ENCODE data around the gene PI4KA.
A peak's percentile ranks its signal among the peaks of the same experiment; 100 is the strongest.

The PI4KA gene

DNA sequence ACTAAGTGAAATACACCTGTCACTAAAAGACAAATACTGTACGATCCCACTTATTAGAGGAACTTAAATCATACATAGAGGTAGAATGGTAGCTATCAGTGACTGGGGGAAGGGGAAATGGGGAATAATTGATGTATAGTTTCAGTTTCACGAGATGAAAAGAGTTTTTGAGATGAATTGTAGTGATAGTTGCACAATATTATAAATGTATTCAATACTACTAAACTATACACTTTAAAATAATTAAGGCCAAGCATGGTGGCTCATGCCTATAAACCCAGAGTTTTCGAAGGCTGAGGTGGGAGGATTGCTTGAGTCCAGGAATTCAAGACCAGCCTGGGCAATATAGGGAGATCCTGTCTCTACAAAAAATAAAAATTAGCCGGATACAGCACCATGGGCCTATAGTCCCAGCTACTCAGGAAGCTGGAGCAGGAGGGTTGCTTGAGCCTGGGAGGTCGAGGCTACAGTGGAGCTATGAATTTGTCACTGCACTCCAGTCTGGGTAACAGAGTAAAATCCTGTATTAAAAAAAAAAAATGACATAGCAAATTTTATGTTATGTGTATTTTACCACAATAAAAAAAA, 44.3 kb downstream of the PI4KA start:
- no peak for DNase-seq

DNA sequence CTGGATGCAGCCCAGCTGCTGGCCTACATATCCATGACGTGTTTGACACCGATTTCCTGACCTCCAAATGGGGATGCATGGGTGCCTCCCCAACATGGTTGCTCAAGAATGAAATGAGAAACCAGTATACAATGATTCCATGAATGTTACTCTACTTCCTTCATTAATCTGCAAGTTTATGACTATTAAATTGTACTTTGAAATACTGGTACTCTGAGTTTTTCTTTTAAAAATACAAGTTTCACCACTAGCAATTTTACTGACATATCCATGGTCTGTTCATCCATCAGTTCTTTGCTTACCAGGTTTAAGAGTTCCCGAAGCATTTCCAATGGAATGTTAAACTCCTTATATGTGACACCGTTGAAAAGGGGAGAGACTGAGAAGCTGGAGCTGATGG, 45.6 kb downstream of the PI4KA start:
- DNase-seq, result no peak

- no peak for DNase-seq
Observed at GRCh38 chr22:20811971-20812660, 46.5 kb downstream of the PI4KA start.

- DNase-seq, result no peak
Observed at GRCh38 chr22:20811171-20811570, 47.4 kb downstream of the PI4KA start.

DNA sequence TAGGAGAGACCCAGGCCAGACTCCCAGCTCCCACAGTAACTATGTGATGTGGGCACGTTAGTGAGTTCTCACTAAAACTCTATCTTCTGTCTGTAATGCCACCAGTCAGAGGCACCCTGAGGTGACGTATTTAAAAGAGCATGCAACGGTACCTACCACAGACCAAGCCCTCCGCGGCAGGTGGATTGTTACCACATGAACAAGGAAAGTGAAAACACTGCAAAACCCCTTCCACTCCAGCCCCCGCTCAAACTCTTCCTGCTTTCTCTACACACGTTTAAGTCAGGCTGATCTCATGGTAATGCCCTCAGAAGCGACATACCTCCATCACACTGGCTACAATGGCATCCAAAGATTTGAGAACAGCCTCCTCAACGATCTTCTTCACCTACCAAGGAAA, 48.0 kb downstream of the PI4KA start:
- DNase-seq, result no peak

DNA sequence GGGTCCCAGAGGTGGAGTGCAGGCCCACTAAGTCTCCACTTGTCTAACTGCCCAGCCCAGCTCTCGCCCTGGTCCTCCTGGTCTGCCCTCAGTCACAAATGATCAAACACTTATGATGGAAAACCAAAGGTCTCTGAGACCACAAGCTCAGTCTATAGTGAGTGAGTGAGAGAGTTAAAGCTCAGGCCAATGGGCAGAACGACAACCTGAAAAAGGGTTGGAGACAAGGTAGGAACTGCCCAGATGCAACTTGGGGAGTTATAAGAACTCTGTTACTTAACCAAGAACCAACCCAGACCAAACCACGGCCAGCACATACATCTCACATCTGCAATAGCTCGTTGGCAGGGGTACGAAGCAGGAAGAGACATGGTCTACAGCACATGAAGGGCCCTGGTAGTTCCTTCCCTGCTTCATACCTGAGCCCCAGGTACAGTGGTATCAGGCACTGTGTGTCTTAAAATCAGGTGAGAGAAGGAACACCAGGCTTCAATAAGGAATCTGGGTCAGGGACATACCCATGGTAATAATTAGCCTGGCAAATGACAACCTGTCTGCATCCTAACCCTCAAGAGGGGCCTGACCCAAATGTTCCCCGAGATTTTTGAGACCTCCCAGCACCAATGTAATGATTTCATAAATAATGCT, 48.9 kb downstream of the PI4KA start:
- DNase-seq, result no peak

DNA sequence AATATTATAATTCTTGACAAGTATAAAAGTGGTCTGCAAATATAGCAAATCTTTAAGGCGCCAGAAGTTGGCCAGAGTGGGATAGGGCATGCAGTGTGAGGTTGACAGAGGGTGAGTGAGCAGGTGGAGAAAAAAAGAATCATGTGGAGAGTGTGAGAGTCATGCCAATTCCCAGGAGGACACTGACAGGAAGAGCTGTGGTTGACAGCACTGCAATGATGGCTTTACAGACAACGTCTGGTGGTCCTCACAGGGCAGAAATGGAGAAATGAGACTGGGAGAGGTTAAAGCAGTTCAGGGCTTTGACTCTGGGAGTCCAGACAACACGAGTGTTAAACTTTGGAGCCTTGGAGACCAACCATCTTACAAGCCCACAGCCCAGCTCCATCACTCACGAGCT, 49.8 kb downstream of the PI4KA start:
- no peak for DNase-seq

GRCh38 chr22:20807315-20807752, 51.3 kb downstream of the PI4KA start:
- no peak for DNase-seq

DNA sequence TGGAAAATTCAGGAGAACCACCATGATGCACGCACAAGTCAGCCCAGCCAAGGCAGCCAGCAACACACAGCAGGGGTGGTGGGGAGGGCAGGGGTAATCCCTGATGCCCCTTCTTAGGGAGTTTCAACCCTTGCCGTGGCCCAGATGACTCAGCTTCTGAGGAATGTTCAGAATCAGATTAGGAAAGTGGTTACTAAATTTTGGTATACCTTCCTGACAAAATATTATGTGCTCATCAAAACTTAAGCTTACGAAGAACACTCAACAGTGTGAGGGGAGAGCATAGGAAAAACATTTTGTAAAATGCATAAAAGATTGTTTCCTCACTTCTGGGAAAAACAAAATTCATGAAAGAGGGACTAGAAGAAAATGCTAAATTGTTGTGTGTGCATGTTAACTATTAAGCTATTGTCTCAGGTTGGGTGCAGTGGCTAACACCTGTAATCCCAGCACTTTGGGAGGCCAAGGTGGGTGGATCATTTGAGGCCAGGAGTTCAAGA, 52.6 kb downstream of the PI4KA start:
- no peak for DNase-seq

- no peak for DNase-seq
Observed at GRCh38 chr22:20804650-20805049, 54.0 kb downstream of the PI4KA start.

DNA sequence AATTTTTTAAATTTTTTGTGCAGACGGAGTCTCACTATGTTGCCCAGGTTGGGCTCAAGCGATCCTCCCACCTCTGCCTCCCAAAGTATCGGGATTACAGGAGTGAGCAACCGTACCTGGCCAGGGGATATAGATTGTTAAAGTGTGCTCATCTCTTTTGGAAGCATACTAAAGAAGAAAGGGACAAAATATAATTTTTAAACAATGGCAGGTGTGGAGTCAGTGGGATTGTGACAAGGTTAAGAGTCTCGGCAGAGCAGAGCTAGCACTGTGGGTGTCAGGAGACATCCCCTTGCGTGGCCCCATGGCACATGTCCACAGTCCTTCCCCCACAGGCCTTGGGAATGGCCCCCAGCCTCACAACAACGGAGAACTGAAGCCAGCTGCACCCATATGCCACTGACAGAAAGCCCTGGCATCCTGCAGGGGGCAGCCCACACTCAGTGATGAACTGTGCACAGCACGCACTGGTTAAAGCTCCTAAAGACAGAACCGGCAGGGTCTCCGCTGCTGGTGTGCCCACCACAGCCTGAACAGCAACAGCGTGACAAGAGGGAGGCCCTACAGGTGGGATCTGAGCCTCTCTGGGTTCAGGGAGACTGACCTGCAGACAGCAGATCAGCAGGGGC, 54.8 kb downstream of the PI4KA start:
- DNase-seq, result peak; percentile 26 to 27

- no peak for DNase-seq
Observed at GRCh38 chr22:20802922-20803553, 55.6 kb downstream of the PI4KA start.

DNA sequence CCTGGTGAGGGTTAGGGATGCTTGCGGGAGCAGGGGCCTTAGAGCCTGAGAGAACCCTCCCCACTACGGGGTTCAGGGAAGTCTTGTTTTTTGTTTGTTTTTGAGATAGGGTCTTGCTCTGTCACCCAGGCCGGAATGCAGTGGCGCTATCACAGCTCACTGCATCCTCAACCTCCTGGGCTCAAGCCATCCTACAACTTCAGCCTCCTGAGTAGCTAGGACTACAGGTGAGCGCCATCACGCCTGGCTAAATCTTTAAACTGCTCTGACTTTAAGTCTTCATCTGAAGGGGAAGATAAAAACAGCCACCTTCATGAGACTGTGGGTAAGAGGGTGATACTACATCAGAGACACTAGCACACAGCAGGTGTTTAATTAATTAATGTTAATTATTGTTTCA, 56.2 kb downstream of the PI4KA start:
- no peak for DNase-seq

DNA sequence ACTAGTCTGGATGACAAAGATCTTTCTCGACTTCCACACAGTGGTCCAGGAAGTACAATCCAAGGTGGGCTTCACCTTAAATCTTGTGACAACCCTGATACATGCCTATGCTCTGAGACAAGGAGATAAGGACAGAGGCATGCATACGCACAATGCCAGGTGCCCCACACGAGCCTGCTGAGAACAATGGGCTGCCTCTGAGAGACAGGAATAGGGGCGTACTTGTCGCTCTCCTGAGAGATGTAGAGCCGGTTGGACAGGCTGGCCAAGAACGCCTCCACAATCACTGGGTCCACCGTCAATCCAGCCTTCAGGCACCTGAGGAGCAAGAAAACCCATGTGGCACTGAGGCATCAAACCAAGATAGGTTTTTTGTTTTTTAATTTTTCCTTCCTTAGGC, 59.2 kb downstream of the PI4KA start:
- DNase-seq, result no peak

- no peak for DNase-seq
Observed at GRCh38 chr22:20798974-20799373, 59.6 kb downstream of the PI4KA start.

GRCh38 chr22:20798218-20798617, 60.4 kb downstream of the PI4KA start:
- DNase-seq, result no peak

GRCh38 chr22:20796731-20797130, 61.9 kb downstream of the PI4KA start:
- no peak for DNase-seq

DNA sequence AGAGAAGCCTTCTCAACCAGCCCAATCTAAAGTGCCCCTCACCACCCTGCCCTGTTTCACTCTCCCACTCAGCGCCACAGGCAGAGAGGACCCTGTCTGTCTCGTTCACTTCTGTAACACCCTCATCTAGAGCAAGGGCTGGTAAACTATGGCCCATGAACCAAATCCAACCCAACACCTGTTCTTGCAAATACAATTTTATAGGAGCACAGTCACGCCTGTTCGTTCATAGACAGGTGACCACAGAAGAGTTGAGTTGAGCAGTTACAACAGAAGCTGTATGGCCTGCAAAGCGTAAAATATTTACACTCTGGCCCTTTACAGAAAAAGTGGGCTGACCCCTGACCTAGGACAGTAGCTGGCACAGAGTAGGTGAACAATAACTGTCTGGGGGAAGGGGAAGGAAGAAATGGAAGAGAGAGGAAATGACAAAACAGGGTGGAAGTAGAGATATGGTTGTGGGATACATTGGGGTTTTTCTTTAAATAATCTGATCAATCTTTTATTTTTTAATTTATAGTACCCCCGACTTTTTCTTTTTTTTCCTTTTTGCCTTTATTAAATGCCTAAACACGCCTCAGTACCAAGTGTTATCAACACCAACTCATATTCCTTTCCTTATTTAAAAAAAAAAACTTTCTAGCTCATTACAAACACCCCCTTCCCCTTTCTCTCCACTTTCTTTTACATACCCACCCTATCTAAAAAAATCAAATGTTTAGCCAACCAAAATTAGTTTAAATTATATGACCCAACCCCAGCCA, 63.8 kb downstream of the PI4KA start:
- DNase-seq, result no peak

DNA sequence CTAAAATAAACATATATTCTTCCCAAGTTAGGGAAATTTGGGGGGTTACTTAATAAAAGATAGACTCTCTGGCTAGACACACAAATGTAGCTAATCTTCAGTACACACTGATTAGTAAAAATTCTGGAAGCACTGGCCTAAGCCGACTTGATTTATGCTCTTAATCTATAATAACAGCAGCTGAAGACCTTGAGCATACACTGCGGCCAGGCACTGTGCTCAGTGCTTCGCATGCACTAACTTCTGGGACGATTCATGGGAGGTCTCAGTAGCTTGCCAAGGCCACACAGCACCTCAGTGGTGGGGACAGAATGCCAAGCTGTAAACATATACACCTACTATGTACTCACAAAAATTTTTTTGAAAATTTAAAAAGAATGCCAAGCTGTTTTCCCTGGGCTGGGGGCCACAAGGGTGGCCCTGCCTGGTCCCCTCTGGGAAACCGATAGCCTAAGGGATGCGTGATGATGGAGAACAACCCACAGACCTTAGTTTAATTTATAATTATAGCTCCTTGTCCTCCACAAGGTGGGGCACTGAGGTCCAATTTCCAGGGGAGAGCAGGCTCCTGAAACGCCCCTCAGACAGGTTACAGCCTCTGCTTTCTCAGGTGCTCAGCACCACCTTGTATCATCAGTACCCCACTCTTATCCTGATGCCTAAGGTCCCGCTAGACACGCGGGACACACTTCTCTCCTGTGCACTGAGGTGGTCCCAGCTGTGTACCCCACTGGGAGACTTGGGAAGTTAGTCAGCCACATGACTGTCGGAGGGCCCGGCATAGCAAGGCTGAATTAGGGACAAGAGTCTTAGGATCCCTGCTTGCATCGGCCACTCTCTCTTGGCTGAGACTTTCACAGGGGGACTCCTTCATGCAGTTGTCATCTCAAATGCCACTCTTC, 64.6 kb downstream of the PI4KA start:
- DNase-seq, result no peak

DNA sequence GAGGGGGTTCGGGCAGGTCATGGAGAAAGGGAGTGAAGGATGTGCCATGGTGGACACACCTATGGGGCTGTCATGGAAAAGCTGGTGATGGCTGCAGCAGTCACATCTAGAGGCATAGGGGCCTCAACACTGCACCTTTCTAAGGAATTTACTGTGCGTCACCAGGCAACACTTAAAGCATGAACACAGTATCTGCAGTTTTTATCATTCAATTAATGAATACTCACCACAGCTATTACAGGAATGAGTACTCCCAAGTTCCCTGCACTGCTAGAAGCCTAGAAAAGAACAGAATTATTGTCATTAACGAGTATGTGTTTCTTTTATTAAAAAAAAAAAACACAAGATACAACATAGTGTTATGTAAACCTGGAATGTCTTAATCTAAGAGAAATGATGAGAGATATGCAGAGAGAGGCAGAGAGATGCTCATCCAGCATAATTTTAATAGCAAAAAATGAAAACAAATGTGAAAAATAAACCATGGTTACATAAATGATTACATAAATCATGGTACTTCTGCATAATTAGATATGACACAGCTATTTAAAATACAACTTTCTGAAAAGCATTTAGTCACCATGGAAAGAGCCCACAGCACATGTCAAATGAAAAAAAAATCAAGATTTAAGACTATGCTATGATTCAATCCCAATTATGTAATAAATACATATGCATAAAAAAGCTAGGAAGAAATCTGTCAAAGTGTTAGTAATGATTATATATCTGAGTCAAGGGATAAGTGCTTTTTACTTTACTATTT, 65.5 kb downstream of the PI4KA start:
- DNase-seq, result no peak
